ENCODE data around the gene MED9.

Gene MED9

DNA sequence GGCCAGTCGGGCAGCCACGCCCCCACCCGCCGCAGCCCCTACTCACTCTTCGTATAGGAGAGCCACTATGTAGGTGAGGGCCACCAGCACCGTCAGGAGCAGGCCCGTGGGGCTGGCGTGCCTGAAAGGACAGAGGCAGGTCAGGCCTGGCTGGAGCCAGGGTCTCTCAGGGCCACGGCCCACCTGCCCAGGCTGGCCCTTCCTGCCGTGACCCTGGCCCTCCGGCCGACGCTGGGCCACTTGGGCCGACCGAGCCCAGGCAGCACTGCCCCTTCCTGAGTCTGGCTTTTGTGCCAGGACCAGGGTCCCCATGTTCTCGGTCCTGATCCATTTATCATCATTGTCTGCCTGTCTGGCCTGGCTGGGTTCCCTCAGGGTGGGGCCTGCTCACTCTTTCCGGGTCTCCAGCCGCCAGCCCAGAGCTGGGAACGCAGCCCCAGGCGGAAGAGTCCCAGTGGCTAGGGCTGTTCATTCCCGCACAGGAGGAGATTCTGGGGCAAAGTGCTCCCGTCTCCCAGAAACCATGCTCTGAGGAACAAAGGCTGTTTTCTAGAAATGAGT is 29.5 kb downstream of the MED9 start:
- DNase-seq = no peak

DNA sequence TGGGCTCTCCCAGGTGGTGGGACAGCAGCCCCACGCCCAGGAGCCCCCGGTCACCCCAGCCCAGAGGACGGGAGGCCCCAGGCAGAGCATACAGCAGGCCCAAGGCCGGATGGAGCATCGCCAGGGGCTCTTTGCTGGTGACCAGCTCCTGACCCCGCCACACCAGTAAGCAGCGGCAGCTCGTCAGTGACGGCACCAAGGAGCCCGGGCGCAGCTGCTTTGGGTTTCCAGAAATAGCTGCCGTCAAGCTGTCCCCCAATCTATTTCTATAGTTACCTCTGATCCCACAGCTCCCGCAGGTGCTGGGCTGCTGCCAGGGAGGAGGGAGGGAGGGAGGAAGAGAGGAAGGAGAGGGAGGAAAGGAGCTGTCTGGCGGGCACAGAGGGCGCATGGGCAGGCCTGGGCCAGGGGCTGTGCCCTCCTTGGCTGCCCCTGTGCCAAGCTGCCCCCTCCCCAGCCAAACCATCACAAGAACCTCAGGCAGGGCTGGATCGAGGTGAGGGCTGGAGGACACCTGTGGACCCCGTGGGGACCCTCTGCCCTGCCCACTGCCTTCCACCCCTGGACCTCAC is 30.2 kb downstream of the MED9 start:
- DNase-seq = no peak

GRCh38 chr17:17507465-17508011 is 30.7 kb downstream of the MED9 start:
- no peak for DNase-seq

- DNase-seq = no peak
Observed at GRCh38 chr17:17508019-17508535, 31.3 kb downstream of the MED9 start.

GRCh38 chr17:17508646-17509591 is 32.1 kb downstream of the MED9 start:
- no peak for DNase-seq

GRCh38 chr17:17509601-17510425 is 33.0 kb downstream of the MED9 start:
- no peak for DNase-seq

- DNase-seq = no peak
Observed at GRCh38 chr17:17510456-17511292, 33.9 kb downstream of the MED9 start.

GRCh38 chr17:17511293-17511741 is 34.5 kb downstream of the MED9 start:
- no peak for DNase-seq

- DNase-seq = no peak
Observed at GRCh38 chr17:17511881-17512858, 35.4 kb downstream of the MED9 start.

DNA sequence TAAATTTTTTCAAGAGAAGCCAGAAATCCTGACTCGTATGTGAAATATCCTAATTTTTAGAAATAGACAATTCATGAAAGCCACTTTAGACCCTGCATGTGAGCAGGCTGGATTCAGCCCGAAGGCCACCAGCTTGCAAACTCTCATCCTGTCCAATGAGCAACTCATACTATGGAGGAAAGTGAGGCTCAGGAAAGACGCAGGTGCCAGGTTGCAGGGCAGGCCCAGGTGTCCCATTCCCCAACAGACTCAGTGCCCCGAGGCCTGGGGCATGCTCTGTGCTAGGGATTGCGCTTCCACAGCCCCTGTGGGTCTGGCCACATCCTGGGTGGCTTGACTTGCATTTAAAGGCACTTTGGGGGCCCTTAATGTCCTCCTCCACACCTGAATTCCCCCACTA is 36.1 kb downstream of the MED9 start:
- DNase-seq = no peak

- no peak for DNase-seq
Observed at GRCh38 chr17:17513626-17514025, 36.8 kb downstream of the MED9 start.

DNA sequence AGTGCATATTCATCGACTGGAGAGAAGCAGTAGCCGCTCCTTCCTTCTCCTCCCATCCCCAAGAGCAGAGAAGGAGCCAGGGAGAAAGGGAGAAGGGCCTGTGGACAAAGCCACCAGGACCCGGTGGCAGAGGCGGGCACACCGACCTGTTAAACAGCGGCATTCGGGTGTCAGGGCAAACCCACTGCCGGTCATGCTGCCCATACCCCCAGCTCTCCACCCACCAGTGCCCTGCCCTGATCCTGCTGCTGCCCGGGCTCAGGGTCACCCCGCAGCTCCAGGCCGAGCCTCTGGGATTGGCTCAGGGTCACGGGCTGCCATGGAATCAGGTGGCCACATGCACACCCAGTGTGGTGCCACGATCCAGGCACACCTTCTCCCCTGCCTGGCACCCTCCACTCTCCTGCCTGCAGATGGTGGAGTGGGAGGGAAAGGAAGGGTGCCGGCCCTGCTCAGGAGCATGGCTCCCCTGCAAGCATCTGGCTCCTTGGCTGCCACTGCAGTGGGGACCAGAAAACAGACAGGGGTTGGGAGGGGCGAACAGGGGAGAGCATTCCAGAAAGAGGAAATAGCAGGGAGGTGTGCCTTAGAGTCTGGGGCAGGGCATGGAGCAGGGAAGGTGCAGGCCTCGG is 37.7 kb downstream of the MED9 start:
- no peak for DNase-seq

DNA sequence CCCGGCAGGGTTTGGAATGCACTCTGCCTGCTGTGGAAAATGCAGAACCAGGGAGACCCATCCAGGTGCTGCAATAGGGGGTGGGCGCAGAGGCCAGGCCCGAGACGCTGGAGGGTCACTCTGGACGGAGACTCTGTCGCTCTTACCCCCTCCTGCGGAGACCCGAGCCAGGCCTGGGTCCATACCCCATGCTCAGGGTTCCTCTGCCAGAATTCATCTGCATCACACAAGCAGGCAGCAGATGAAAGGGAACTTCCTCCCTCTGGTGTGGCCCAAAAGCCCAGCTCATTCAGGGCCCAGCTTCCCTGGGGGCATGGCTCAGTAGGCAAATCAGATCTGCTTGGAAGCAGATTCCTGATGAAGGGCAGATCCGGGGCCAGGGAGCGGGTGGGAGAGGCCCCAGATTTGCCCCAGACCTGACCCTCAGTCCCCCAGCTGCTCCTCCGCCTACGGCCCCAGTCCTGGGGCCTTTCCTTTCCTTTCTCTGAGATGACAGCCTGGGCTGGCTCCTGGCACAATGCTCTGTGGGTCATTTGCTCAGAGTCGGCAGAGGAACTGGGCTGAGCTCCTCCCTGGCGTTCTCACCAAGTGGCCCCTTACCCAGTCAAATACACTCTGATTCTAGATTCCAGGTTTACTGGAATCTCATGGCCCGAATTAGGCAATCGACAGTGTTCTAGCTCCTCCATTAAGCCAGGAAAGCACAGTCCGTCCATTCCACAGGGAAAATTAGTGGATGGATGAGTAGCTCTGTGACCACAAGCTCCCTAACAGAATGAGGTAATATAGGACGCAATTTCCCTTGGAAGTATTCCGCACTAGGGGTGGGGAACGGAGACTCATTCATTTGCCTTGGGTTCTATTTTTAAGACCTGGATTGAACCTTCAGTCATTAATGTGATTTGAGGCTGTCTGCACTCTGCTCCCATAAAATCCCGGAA is 38.5 kb downstream of the MED9 start:
- no peak for DNase-seq

- DNase-seq = no peak
Observed at GRCh38 chr17:17515934-17516930, 39.4 kb downstream of the MED9 start.

- no peak for DNase-seq
Observed at GRCh38 chr17:17516941-17517720, 40.3 kb downstream of the MED9 start.

- no peak for DNase-seq
Observed at GRCh38 chr17:17518014-17518413, 41.2 kb downstream of the MED9 start.

Data from activated T-cell treated with anti-CD3 and anti-CD28 coated beads, Interleukin-2, amount 50 U/mL, for 1 hour (primary cell).